Calu3 (cell line): ENCODE data around the gene PAK1. TPM values are rescaled to one million over a fixed set of nuclear protein-coding genes. Genes with fewer than 3 reads are reported as not detected.

Source experiments
- BruUV-seq: library from RNA; stranded (reverse); fragments of 400-500 nt; replicated peaks from 2 replicates; lab custom pipeline; 2021; lab: Mats Ljungman, UMichigan
- CTCF ChIA-PET: fragments of 300-600 bp; sonication (Branson Sonifier 250); formaldehyde crosslinking; loops from one replicate; lab custom pipeline; 2022; ENCODE audit warnings: antibody characterized with exemption; lab: Charles Lee
- DNase-seq: peaks from one replicate; pipeline ENCODE4 v3.0.0; 2022
- H3K27ac Mint-ChIP-seq: one replicate; pipeline ENCODE4 v1.8.0; 2022; ENCODE audit warnings: mixed read lengths; ENCODE audit not compliant: unreplicated experiment
- H3K27me3 Mint-ChIP-seq: one replicate; pipeline ENCODE4 v1.8.0; 2022; ENCODE audit warnings: mixed read lengths; ENCODE audit not compliant: unreplicated experiment
- H3K36me3 Mint-ChIP-seq: one replicate; pipeline ENCODE4 v1.8.0; 2022; ENCODE audit warnings: mild to moderate bottlenecking, moderate library complexity, mixed read lengths; ENCODE audit not compliant: insufficient read depth, unreplicated experiment
- H3K4me1 Mint-ChIP-seq: one replicate; pipeline ENCODE4 v1.8.0; 2022; ENCODE audit warnings: mild to moderate bottlenecking, low read depth, mixed read lengths; ENCODE audit not compliant: unreplicated experiment
- H3K4me3 Mint-ChIP-seq: one replicate; pipeline ENCODE4 v1.8.0; 2022; ENCODE audit warnings: mild to moderate bottlenecking, low read depth, moderate library complexity, mixed read lengths; ENCODE audit not compliant: unreplicated experiment
- H3K9me3 Mint-ChIP-seq: one replicate; pipeline ENCODE4 v1.8.0; 2022; ENCODE audit warnings: low read depth, mixed read lengths; ENCODE audit not compliant: unreplicated experiment
- CTCF ChIP-seq: fragments of 200-600 bp; IDR thresholded peaks from one replicate; pipeline ENCODE4 v1.8.0; 2022; ENCODE audit warnings: antibody characterized with exemption; ENCODE audit not compliant: unreplicated experiment
- intact Hi-C: fragments of 100-400 bp; cut with micrococcal nuclease; formaldehyde crosslinking; loops from one replicate; pipeline ENCODE4 v1.10.0; 2022; ENCODE audit not compliant: unreplicated experiment
- total RNA-seq: library from RNA; stranded (reverse); gene quantifications from 2 replicates; pipeline ENCODE4 v1.2.3, GENCODE V29; 2022

PAK1 gene
- total RNA-seq, 1 experiment from 2014 or later: 58.5 TPM

- no peaks in the 10 kb centered on the region for H3K9me3 Mint-ChIP-seq
- no peak overlapping the region for H3K27ac Mint-ChIP-seq
- peaks cover 12% of the 10 kb centered on the region for H3K36me3 Mint-ChIP-seq
- H3K4me1 Mint-ChIP-seq: peaks cover 52% of the 10 kb centered on the region
- H3K4me3 Mint-ChIP-seq: peak overlapping the region; percentile 88
- no peak for DNase-seq
- no peaks in the 10 kb centered on the region for H3K27me3 Mint-ChIP-seq
- TF ChIP-seq CTCF: no peak
- CTCF ChIA-PET: interaction anchor here (0.6 to 2.4 kb wide), 2 partner anchors 62 to 153 kb away, joined by 3 to 10 read pairs; no protein-coding TSS in a partner anchor
- intact Hi-C loops: loop anchor here (5.0 to 10.0 kb wide), 2 partner anchors 62 to 135 kb away; partner anchors contain the start of gene PAK1
- TSS peak; percentile 12 for BruUV-seq
Observed at GRCh38 chr11:77410076-77410827, 63.6 kb downstream of the PAK1 start.

- peaks cover 52% of the 10 kb centered on the region for H3K4me1 Mint-ChIP-seq
- no TSS peak for BruUV-seq
Observed at GRCh38 chr11:77409046-77409445, 64.8 kb downstream of the PAK1 start.

GRCh38 chr11:77407613-77408012 lies 66.3 kb downstream of the PAK1 start:
- Mint-ChIP-seq H3K9me3 (no peaks in the 10 kb centered on the region), H3K4me1 (peaks cover 58% of the 10 kb centered on the region), H3K36me3 (peaks cover 12% of the 10 kb centered on the region), H3K27ac (peak overlapping the region; percentile 61), H3K4me3 (no peak overlapping the region), H3K27me3 (no peaks in the 10 kb centered on the region)
- CTCF ChIA-PET: interaction anchor here (0.6 to 1.0 kb wide), 2 partner anchors 33 to 39 kb away, joined by 3 to 5 read pairs; no protein-coding TSS in a partner anchor
- no TSS peak for BruUV-seq
- DNase-seq: peak; percentile 69
- no peak for TF ChIP-seq CTCF
- intact Hi-C loops: loop anchor here (10.0 kb wide), 1 partner anchor 213 kb away; no protein-coding TSS in a partner anchor

More at GRCh38 chr11:77409046-77409445, 64.8 kb downstream of the PAK1 start:
- Mint-ChIP-seq H3K27ac (no peak overlapping the region), H3K4me3 (no peak overlapping the region), H3K27me3 (no peaks in the 10 kb centered on the region), H3K36me3 (peaks cover 12% of the 10 kb centered on the region), H3K9me3 (no peaks in the 10 kb centered on the region)
- no peak for TF ChIP-seq CTCF
- CTCF ChIA-PET: no interaction called here
- no peak for DNase-seq
- intact Hi-C loops: loop anchor here (10.0 kb wide), 1 partner anchor 214 kb away; no protein-coding TSS in a partner anchor

GRCh38 chr11:77406396-77406795 lies 67.5 kb downstream of the PAK1 start:
- H3K4me3 Mint-ChIP-seq: no peak overlapping the region
- TF ChIP-seq CTCF: no peak
- CTCF ChIA-PET: interaction anchor here (1.0 kb wide), 1 partner anchor 13 kb away, joined by 3 read pairs; no protein-coding TSS in a partner anchor
- intact Hi-C loops: loop anchor here (10.0 kb wide), 1 partner anchor 212 kb away; no protein-coding TSS in a partner anchor
- H3K27me3 Mint-ChIP-seq: no peaks in the 10 kb centered on the region
- no peak for DNase-seq
- no peak overlapping the region for H3K27ac Mint-ChIP-seq
- peaks cover 59% of the 10 kb centered on the region for H3K4me1 Mint-ChIP-seq
- BruUV-seq: no TSS peak
- H3K9me3 Mint-ChIP-seq: no peaks in the 10 kb centered on the region
- peaks cover 6% of the 10 kb centered on the region for H3K36me3 Mint-ChIP-seq
